Activated CD4-positive, alpha-beta T cell treated with anti-CD3 and anti-CD28 coated beads, Interleukin-2, amount 50 U/mL, for 4 hours (primary cell): ENCODE results near the gene KCNB1.

Source experiments
- DNase-seq, 2 experiments: peaks; one replicate each; pipeline ENCODE4 v3.0.0-alpha.2; 2020

The KCNB1 gene

DNA sequence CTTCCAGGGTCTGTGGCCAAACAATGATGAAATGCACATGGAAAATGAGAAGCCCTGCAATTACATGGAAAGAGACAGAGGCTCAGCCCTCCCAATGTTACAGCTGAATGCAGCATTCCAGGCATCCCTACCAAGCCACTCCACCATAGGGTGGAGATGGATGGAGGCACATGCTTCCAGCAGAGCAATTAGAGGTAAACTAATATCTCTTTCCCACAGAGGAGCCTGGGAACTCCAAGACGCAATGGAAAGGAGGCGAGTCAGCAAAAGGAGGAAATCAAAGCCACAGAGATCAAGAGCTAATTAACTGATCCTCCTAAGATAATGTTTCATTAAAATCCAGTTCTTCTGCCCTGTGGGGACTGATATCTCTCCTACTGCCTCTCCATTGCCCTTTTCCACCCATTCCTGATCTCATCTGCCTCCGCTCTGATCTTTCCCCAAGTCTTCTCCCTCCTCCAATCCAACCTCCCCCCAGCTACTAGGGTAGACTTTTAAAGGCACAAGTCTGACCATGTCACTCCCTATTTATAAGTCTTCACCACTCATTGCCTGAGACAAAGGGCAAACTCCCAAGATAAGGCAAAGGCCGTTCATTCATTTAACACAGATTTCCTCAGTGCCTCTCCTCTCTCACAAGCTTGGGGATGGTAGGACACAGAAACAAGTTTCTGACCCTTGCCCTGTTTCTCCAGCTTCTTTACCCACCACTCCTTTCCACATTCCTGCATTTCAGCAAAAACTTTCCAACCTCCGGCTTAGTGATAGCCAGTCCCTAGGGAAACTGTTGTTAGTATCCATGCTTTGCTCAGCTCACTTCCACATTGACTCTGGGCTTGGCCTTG, 14.3 kb upstream of the KCNB1 start:
- no peak for DNase-seq

DNA sequence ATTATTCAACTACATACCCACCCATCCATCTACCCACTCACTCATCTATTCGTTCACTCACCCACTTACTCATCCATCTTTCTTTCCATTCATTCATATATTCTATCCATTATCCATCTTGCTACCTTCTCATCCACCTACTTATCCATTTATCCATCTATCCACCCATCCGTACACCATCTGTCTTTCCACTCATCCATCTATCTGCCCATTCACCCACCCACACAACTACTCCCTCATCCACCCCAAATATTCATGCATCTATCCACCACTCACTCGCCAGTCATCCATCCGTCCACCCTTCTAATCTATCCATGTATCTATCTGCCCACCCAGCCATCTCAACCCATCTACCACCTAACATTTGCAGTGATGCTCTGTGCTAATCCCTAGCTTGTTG, 13.6 kb upstream of the KCNB1 start:
- no peak for DNase-seq

- DNase-seq = no peak
Observed at GRCh38 chr20:49490689-49491088, 8.2 kb upstream of the KCNB1 start.

DNA sequence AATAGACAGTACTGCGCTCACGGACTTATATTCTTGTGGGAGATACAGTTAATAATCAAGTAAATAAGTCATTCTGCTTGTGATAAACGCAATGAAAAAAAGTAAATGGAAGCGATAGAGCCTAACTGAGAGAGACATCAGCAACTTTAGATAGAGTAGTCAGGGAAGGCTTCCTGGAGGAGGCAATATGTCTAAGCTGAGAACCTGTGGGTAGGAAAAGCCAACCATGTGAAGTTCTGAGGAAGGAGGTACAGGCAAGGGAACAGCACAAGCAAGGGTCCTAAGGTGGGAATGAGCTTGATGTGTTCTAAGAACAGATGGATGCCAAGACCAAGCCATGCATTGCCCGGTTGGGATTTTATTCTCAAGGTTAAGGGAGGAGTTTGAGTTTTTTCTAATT, 7.2 kb upstream of the KCNB1 start:
- no peak for DNase-seq

DNA sequence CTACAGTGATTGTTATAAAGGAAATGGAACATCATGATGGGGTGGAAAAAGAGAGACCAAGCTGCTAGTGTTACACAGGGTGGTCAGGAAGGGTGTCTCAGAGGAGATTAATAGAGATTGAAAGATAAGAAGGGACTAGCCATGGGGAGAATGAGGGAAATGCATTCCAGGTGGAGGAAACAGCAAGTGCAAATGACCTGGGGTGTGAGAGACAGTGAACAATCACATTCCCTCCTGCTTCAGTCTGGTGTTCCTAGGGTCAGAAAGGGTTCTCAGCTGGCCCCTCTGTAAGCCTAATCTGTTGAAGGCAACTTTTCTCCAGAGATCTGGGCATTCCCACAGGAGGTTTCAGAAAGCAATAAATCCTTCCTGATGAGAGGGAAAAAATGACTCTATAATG, 3.6 kb upstream of the KCNB1 start:
- no peak for DNase-seq

DNA sequence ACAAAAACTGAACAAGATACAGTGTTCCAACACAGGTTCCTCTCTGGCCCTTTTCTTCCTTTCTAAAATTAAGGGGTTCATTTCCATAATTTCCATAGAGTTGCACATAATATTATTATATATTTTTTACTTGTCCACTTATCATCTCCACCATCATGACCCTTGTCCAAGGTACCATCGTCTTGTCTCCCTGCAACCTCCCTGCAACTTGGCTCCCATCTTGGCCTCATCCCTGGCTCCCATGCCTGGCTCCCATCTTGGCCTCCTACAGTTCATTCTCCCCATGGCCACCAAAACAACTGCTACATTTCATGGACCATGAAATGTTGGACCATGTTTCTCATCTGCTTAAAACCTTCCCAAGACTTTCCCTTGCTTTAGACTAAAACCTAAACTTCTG, 3.1 kb upstream of the KCNB1 start:
- DNase-seq = no peak

DNA sequence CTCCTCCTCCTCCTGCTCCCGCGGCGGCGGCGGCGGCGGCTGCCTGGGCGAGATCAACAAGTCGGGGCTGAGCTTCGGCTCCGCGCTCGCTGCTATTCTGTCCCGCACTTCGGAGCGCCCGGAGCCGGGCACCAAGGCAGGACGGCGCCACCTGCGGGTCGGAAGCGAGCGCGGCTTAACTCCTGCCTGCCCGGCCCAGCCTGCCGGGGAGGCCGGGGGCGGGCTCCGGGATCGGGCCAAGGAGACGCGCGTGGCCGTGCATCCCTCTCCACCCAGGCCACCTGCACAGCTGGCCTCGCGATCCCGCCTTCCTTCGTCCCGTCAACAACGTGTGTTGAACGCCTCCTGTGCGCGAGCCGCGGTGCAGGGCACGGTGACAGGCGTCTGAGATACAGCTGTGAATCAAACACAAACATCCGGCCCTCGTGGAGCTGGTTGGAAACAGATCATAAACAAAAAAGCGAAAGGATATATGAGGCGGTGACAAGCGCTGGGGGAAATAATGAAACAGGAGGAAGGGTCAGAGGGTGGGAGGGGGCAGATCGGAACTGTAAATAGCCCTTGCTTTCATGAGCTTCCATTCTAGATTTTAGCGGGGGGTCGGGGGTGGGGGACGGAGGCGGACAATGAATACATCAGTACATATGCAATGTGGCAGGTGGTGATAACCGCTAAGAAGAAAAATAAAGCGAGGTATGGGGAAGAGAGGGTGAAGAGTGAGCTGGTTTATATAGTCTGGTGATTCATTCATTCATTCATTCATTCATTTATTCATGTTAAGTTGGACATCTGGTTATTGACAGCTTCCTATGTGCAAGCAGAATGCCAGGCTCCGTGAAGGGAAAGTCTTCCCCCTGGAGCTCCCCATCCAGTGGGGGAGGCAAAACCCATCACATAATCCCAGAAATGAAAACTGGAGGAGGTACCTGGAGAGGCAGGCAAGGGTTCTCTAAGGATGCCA, 2.0 kb upstream of the KCNB1 start:
- peak; percentile 35 to 40 for DNase-seq

- DNase-seq = no peak
Observed at GRCh38 chr20:49483696-49484123, 1.2 kb upstream of the KCNB1 start.

DNA sequence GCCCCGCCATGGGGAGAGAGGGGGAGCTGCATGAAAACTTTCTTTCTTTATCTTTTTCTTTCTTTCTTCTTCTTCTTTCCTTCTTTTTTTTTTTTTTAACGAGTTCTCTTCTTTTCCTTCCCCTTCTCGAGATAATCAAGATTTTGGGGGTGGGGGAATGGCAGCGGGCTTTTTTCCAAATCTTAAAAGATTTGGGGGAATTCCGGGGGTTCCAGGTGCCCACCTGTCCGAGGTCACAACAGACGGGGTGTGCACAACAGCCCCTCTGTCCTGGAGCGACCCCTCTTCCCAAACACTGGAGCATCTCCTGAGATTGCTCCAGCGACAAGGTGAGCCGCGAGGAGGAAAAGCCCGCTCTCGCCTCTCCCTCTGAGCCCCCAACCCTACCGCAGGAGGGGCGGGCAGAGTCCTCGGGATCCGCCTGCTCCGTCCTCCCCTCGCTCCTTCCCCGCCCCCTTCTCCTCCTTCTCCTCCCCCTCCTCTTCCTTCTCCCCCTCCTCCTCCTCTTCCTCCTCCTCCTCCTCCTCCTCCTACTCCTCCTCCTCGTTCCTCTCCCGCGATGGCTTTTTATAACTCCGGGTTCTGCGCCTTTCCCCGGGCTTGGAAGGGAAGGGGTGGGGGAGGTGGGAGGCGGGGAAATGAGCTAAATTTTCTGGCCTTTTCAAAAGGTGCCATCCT, 689 bp upstream of the KCNB1 start:
- DNase-seq = no peak

DNA sequence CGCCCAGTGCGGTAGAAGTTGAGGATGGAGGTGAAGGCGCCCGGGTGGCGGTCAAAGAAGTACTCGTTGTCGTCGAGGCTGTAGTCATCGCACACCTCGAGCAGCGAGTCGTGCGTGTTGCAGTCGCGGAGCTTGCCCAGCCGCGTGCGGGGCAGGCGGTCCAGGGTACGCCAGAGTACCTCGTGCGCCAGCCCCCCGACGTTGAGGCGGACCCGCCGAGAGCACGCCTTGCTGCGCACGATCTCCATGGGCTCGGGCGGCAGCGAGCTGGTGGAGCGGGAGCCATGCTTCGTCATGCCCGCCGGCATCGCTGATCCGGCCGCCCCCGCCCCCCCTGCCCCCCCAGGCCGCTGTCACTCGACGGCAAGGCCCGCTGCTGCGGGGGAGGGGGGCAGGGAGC, 295 bp downstream of the KCNB1 start:
- no peak for DNase-seq

- no peak for DNase-seq
Observed at GRCh38 chr20:49481116-49481515, 1.4 kb downstream of the KCNB1 start.

GRCh38 chr20:49480236-49480635, 2.2 kb downstream of the KCNB1 start:
- no peak for DNase-seq

DNA sequence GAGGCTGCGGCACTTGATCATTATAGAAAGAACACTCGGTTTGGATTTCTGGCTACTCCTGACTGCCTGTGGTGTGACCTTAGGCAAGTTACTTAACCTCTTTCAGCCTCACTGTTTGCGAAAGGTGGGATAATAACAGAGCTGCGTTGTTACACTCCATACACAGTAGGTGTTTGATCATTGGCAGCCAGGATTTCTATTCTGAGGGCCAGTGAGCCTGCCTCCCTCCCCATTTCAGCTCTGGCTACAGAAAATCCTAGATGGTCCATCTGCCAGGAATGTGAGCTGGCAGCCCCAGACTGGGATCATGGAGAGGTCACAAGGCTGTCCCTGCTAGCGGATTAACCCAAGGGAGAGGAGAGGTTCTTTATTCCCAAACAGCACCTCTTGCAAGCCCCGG, 2.7 kb downstream of the KCNB1 start:
- no peak for DNase-seq

GRCh38 chr20:49478754-49479689, 3.4 kb downstream of the KCNB1 start:
- DNase-seq = no peak

DNA sequence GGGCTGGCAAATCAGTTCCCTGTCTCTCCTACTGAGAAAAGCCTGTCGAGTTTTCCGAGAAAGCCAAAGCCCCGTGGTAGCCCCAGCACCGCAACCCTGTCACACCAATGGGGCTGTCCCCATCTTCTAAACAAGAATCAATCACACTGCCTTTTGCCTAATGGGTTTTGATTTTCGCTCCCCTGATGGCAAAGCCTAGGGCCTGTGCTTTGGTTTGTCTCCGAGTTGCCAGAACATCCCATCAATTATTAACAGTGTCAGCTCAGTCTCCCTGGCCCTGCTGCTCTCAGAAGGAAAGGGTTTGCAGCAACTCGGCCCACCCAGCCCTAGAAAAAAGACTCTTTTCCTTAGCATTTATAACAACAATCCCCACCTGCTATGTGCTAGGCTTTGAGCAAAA, 4.2 kb downstream of the KCNB1 start:
- DNase-seq = no peak

- no peak for DNase-seq
Observed at GRCh38 chr20:49477200-49477599, 5.3 kb downstream of the KCNB1 start.

DNA sequence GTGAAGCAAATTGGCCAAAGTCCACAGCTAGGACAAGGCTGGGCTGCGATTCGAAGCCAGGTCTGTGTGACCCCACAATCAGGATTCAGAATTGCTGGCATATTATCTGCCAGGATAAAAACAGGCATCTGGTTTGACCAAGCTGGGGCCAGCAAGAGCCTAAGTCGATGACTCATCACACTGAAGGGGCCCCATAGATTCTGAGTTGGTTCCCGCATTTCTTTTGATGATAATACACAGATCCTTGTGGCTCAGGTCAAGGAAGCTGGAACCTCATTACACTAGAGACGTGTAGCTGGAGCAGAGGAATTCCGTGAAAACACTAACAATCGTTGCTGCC, 6.5 kb downstream of the KCNB1 start:
- no peak for DNase-seq

DNA sequence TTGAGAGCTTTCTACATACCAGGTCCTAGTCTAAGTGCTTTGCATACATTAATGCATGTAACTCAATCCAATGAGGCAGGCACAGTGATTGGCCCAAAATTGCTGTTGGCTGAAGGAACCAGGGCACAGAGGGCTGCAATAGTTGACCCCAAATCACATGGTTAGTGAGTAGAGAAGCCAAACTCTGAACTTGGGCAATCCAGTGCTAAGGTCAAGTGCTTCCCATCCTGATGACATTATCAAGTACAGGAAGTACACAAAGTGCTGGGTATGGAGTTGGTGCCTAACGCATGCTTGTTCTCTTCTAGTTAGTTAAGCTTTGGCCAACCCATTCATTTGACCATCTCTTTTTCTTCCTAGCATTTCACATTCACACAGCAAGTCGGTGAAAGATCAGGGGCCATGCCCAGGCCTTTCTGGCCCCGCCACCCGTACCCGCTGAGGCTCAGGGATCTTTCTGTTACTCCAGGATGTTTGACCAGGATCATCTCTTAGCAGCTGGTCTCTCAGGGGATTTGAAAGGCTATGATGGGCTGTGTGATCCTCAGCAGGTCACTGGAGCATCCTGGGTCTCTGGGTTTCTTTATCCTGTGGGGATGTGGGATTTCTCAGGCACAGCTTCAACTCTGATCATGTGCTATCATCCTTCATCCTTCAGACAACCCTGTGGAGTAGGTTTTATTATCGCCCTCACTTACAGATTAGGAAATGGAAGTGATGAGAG, 7.0 kb downstream of the KCNB1 start:
- no peak for DNase-seq

DNA sequence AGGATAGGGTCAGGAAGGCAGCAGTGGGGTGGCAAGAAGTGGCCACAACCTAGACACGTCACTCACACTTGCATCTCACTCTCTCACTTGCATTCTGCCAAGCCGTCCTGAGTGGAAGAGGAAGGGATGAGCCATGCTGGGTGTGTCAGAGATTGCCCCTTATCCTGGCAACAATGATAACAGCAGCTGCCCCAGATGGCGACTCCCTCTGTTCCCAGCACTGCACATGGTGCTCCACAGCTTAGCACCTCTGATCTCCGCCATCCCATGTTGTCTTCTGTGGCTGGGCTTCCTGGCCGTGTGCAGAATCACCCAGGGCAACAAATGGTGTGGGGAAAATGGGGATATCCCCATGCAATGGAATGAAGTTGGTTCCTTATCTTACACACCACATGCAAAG, 11.1 kb downstream of the KCNB1 start:
- DNase-seq = no peak

DNA sequence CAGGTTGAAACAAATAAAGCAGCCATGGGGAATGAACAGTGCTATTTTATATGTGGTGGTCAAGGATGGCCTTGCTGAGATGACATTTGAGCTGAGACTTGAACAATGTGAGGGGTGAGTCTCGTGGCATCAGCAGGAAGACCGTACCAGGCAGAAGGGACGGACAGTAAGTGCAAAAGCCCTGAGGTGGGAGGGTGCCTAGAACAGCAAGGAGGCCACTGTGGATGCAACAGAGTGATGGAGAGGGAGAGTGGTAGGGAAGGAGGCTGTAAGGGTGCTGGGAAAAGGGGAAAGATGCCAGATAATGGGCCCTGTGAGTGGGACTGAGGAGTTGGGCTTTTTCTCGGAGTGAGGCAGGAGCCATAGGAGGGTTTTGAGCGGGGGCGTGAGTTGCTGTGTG, 11.5 kb downstream of the KCNB1 start:
- no peak for DNase-seq

- no peak for DNase-seq
Observed at GRCh38 chr20:49469060-49469459, 13.4 kb downstream of the KCNB1 start.

- no peak for DNase-seq
Observed at GRCh38 chr20:49468412-49468811, 14.1 kb downstream of the KCNB1 start.
